ENCODE results near the gene C12orf76.

Gene C12orf76

GRCh38 chr12:109994401-109995175, 53.7 kb downstream of the C12orf76 start:
- DNase-seq (ENCODE audit: low read depth) = no peak

GRCh38 chr12:109993091-109993490, 55.2 kb downstream of the C12orf76 start:
- no peak for DNase-seq (ENCODE audit: low read depth)

GRCh38 chr12:109991586-109991985, 56.7 kb downstream of the C12orf76 start:
- no peak for DNase-seq (ENCODE audit: low read depth)
